ENCODE measurements around the gene ARL2BP. TPM values are rescaled to one million over a fixed set of nuclear protein-coding genes. Genes with fewer than 3 reads are reported as not detected.

ARL2BP gene
- total and polyA plus RNA-seq, 7 donors: 28.6 to 85.6 (median 64.7) TPM

DNA sequence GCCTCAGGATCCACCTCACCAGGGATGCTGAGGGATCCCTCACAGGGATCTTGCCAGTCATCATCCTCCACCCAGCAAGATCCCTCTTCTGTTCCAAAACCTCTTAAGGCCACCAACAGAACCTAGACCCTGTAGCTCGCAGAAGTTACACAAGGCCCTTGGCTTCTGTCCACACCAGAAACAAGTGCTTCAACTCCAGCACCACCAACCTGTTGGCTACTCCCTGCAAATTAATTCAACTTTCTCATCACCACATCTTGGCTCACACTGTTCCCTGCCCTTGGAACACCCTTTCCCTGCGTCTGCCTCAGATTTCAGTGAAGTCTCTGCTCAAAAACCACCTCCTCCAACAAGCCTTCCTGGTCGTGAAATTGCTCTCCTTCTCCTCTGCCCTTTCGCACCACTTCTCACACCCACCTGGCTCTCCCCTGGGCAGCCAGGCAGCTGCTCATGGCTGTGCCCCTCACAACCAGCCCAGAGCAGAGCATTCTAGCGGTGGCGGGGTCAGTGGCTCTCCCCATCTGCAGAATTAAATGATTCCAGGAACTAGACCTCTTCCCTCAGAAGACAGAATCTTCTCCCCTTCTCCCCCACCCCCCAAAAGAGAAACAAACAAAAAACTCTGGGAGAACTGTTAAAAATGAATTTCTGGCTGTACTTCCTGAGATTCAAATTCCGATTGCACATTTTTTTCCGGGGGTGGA lies 37.6 kb downstream of the ARL2BP start:
- Histone ChIP-seq H3K4me3 (no peak overlapping the region), H3K27me3 (peaks cover 9 to 37% (median 26%) of the 10 kb centered on the region in 3 donors), H3K4me1 (peaks cover 0 to 14% (median 13%) of the 10 kb centered on the region in 4 donors), H3K27ac (no peak overlapping the region), H3K9me3 (no peaks in the 10 kb centered on the region), H3K36me3 (no peaks in the 10 kb centered on the region)
- intact Hi-C loops (cut with DNase I): no loop called here
- DNase-seq: peak; percentile 26
- TF ChIP-seq EP300 (IDR thresholded peaks at IDR 0.05): no peak
- TF ChIP-seq POLR2A (IDR thresholded peaks at IDR 0.05): no peak
- TF ChIP-seq POLR2AphosphoS5 (IDR thresholded peaks at IDR 0.05): no peak
- TF ChIP-seq, protein P1, sequence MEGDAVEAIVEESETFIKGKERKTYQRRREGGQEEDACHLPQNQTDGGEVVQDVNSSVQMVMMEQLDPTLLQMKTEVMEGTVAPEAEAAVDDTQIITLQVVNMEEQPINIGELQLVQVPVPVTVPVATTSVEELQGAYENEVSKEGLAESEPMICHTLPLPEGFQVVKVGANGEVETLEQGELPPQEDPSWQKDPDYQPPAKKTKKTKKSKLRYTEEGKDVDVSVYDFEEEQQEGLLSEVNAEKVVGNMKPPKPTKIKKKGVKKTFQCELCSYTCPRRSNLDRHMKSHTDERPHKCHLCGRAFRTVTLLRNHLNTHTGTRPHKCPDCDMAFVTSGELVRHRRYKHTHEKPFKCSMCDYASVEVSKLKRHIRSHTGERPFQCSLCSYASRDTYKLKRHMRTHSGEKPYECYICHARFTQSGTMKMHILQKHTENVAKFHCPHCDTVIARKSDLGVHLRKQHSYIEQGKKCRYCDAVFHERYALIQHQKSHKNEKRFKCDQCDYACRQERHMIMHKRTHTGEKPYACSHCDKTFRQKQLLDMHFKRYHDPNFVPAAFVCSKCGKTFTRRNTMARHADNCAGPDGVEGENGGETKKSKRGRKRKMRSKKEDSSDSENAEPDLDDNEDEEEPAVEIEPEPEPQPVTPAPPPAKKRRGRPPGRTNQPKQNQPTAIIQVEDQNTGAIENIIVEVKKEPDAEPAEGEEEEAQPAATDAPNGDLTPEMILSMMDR (IDR thresholded peaks at IDR 0.05): no peak
- WGBS, 2 donors: 73 to 82% methylated on average over 8 of the region's 8 CpGs

GRCh38 chr16:57283214-57283958 lies 38.3 kb downstream of the ARL2BP start:
- H3K9me3 ChIP-seq: no peaks in the 10 kb centered on the region
- H3K27ac ChIP-seq: no peak overlapping the region
- peaks cover 0 to 14% (median 13%) of the 10 kb centered on the region in 4 donors for H3K4me1 ChIP-seq
- H3K4me3 ChIP-seq: peak overlapping the region in 1 of 4 donors; percentile 48
- H3K36me3 ChIP-seq: no peaks in the 10 kb centered on the region
- DNase-seq: peak; percentile 53
- peaks cover 9 to 37% (median 26%) of the 10 kb centered on the region in 3 donors for H3K27me3 ChIP-seq
- intact Hi-C loops (cut with DNase I): no loop called here
- TF ChIP-seq EP300 (IDR thresholded peaks at IDR 0.05): no peak
- TF ChIP-seq POLR2AphosphoS5 (IDR thresholded peaks at IDR 0.05): no peak
- TF ChIP-seq, protein P1 (IDR thresholded peaks at IDR 0.05): no peak
- no peak for TF ChIP-seq POLR2A (IDR thresholded peaks at IDR 0.05)
- WGBS, 2 donors: 38 to 64% methylated on average over 24 of the region's 24 CpGs

DNA sequence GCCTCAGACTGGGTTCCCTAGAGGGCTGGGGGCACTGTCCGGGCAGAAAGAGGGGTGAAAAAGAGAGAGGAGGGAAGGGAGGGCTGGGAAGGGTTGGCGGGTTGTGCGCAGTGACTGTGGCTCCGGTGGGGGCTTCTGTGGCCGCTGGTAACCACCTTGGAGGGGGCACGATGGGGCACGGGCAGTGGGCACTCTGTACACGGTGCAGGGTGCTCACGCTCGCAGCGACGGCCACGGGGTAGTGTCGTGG lies 38.8 kb downstream of the ARL2BP start:
- intact Hi-C loops (cut with DNase I): no loop called here
- Histone ChIP-seq H3K36me3 (no peaks in the 10 kb centered on the region), H3K4me1 (peaks cover 0 to 14% (median 13%) of the 10 kb centered on the region in 4 donors), H3K4me3 (peak overlapping the region in 3 of 4 donors; percentile 48 to 60 (median 55)), H3K27me3 (peaks cover 9 to 37% (median 26%) of the 10 kb centered on the region in 3 donors), H3K9me3 (no peaks in the 10 kb centered on the region), H3K27ac (peak overlapping the region in 1 of 4 donors; percentile 18)
- no peak for DNase-seq
- WGBS, 2 donors: 4 to 16% methylated on average over 14 of the region's 14 CpGs
- TF ChIP-seq, protein P1 (IDR thresholded peaks at IDR 0.05): no peak
- TF ChIP-seq POLR2A (IDR thresholded peaks at IDR 0.05): no peak
- no peak for TF ChIP-seq EP300 (IDR thresholded peaks at IDR 0.05)
- no peak for TF ChIP-seq POLR2AphosphoS5 (IDR thresholded peaks at IDR 0.05)

- peaks cover 9 to 37% (median 26%) of the 10 kb centered on the region in 3 donors for H3K27me3 ChIP-seq
- H3K9me3 ChIP-seq: no peaks in the 10 kb centered on the region
- peak within 1 kb of the TSS in 2 of 4 donors; percentile 18 to 26 for H3K27ac ChIP-seq
- intact Hi-C loops (cut with DNase I): no loop called here
- H3K36me3 ChIP-seq: no peaks in the 10 kb centered on the region
- 1 to 2% methylated on average over 95 of the region's 95 CpGs for WGBS, 2 donors
- peaks cover 0 to 14% (median 13%) of the 10 kb centered on the region in 4 donors for H3K4me1 ChIP-seq
- TF ChIP-seq POLR2AphosphoS5 (IDR thresholded peaks at IDR 0.05) (no peak), EP300 (IDR thresholded peaks at IDR 0.05) (no peak), POLR2A (IDR thresholded peaks at IDR 0.05) (no peak)
- TF ChIP-seq, protein P1 (IDR thresholded peaks at IDR 0.05): no peak
- peak; percentile 61 for DNase-seq
- H3K4me3 ChIP-seq: peak within 1 kb of the TSS; percentile 24 to 60 (median 52)
Measured at GRCh38 chr16:57284209-57284951, 39.3 kb downstream of the ARL2BP start, which contains the start of gene PLLP. TSS of gene PLLP (minus strand) at chr16:57284672. CDS start at chr16:57284540, 132 bp downstream.

Data from sigmoid colon (tissue), 7 donors.